GM19238 (cell line): ENCODE measurements around the gene ABTB2.

Experiments used
- DNase-seq: peaks from one replicate; pipeline ENCODE4 v3.0.0; 2011; ENCODE audit warnings: low spot score; ENCODE audit not compliant: insufficient read length

The ABTB2 gene

GRCh38 chr11:34215806-34216453 lies 141.9 kb downstream of the ABTB2 start:
- DNase-seq: no peak

GRCh38 chr11:34214961-34215805 lies 142.6 kb downstream of the ABTB2 start:
- DNase-seq: no peak

- no peak for DNase-seq
Measured at GRCh38 chr11:34213366-34213765, 144.4 kb downstream of the ABTB2 start.

- DNase-seq: no peak
Measured at GRCh38 chr11:34212566-34212965, 145.2 kb downstream of the ABTB2 start.

- DNase-seq: no peak
Measured at GRCh38 chr11:34209809-34210208, 148.0 kb downstream of the ABTB2 start.

GRCh38 chr11:34208266-34209135 lies 149.3 kb downstream of the ABTB2 start:
- no peak for DNase-seq

GRCh38 chr11:34207487-34208180 lies 150.2 kb downstream of the ABTB2 start:
- DNase-seq: no peak

- DNase-seq: no peak
Measured at GRCh38 chr11:34206407-34207300, 151.2 kb downstream of the ABTB2 start.

- no peak for DNase-seq
Measured at GRCh38 chr11:34205326-34206035, 152.3 kb downstream of the ABTB2 start.

- no peak for DNase-seq
Measured at GRCh38 chr11:34204396-34205279, 153.2 kb downstream of the ABTB2 start.

GRCh38 chr11:34203377-34203871 lies 154.4 kb downstream of the ABTB2 start:
- peak; percentile 49 for DNase-seq

- DNase-seq: no peak
Measured at GRCh38 chr11:34201129-34201528, 156.7 kb downstream of the ABTB2 start.

- DNase-seq: no peak
Measured at GRCh38 chr11:34199525-34199924, 158.3 kb downstream of the ABTB2 start.

- no peak for DNase-seq
Measured at GRCh38 chr11:34198523-34198922, 159.3 kb downstream of the ABTB2 start.

GRCh38 chr11:34197256-34197655 lies 160.6 kb downstream of the ABTB2 start:
- no peak for DNase-seq

- no peak for DNase-seq
Measured at GRCh38 chr11:34194576-34195335, 163.1 kb downstream of the ABTB2 start.
